Measurements from ENCODE around the gene ADORA2A.

GRCh38 chr22:24455039-24455438 is 27.6 kb downstream of the ADORA2A start:
- TF ChIP-seq CTCF (IDR thresholded peaks at IDR 0.05; ENCODE audit: low read depth, low read length, poor library complexity, severe bottlenecking) (no peak), EZH2phosphoT487 (IDR thresholded peaks at IDR 0.05; ENCODE audit: borderline replicate concordance, low read length) (no peak)
